ENCODE results near the gene ADAP2. TPM values are rescaled to one million over a fixed set of nuclear protein-coding genes. Genes with fewer than 3 reads are reported as not detected.

Gene ADAP2
- total RNA-seq, 4 donors from 2014 or later, result 6.3 to 14.9 (median 12.9) TPM

DNA sequence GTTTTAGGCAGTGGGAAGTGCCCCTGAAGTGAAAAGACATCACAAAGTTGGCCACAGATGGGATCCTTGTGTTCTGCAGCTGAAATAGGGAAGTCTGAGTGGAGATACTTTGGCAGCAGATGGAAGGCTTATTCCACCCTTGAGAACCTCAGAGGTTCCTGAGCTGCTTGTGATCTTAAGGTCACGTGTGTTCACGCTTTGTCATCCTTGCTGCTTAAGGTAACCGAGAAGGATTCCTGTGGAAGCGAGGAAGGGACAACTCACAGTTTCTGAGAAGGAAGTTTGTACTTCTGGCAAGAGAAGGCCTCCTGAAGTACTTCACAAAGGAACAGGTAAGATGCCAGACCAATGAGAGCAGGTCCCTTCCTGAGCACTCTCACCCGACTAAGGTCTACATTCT, 12.2 kb downstream of the ADAP2 start:
- Histone ChIP-seq H3K4me3 (replicated peaks in 1 of 3) (no peak overlapping the region), H3K27me3 (no peaks in the 10 kb centered on the region), H3K36me3 (no peaks in the 10 kb centered on the region), H3K27ac (no peak overlapping the region), H3K4me1 (no peaks in the 10 kb centered on the region), H3K9me3 (no peaks in the 10 kb centered on the region)
- 43 to 50% methylated on average over 5 of the region's 5 CpGs for WGBS, 2 donors
- no peak for DNase-seq
- intact Hi-C loops (cut with DNase I), result no loop called here
- TF ChIP-seq CTCF (IDR thresholded peaks at IDR 0.05) (no peak), POLR2A (IDR thresholded peaks at IDR 0.05) (no peak)

- intact Hi-C loops (cut with DNase I), result no loop called here
- DNase-seq, result no peak
- no peak for TF ChIP-seq POLR2A (IDR thresholded peaks at IDR 0.05)
- no peak for TF ChIP-seq CTCF (IDR thresholded peaks at IDR 0.05)
- H3K27ac ChIP-seq, result no peak overlapping the region
- H3K4me3 ChIP-seq (replicated peaks in 1 of 3), result no peak overlapping the region
- no peaks in the 10 kb centered on the region for H3K9me3 ChIP-seq
- no peaks in the 10 kb centered on the region for H3K4me1 ChIP-seq
- H3K27me3 ChIP-seq, result no peaks in the 10 kb centered on the region
- 84 to 87% methylated on average over 13 of the region's 13 CpGs for WGBS, 2 donors
- no peaks in the 10 kb centered on the region for H3K36me3 ChIP-seq
These were observed 17.4 kb downstream of the ADAP2 start for GRCh38 chr17:30939051-30939689.

- Histone ChIP-seq H3K27me3 (no peaks in the 10 kb centered on the region), H3K36me3 (no peaks in the 10 kb centered on the region), H3K9me3 (no peaks in the 10 kb centered on the region), H3K4me1 (no peaks in the 10 kb centered on the region), H3K4me3 (replicated peaks in 1 of 3) (no peak overlapping the region), H3K27ac (no peak overlapping the region)
- no peak for DNase-seq
- intact Hi-C loops (cut with DNase I), result no loop called here
- WGBS, 2 donors, result 68 to 79% methylated on average over 4 of the region's 4 CpGs
- TF ChIP-seq CTCF (IDR thresholded peaks at IDR 0.05), result no peak
- no peak for TF ChIP-seq POLR2A (IDR thresholded peaks at IDR 0.05)
These were observed 20.7 kb downstream of the ADAP2 start for GRCh38 chr17:30942308-30943079.

GRCh38 chr17:30947796-30948195, 26.1 kb downstream of the ADAP2 start:
- TF ChIP-seq POLR2A (IDR thresholded peaks at IDR 0.05), result no peak
- no peak for TF ChIP-seq CTCF (IDR thresholded peaks at IDR 0.05)
- intact Hi-C loops (cut with DNase I), result no loop called here
- no peaks in the 10 kb centered on the region for H3K27me3 ChIP-seq
- DNase-seq, result no peak
- WGBS, 2 donors, result 93 to 98% methylated on average over 5 of the region's 5 CpGs
- no peaks in the 10 kb centered on the region for H3K9me3 ChIP-seq
- H3K4me1 ChIP-seq, result no peaks in the 10 kb centered on the region
- no peak overlapping the region for H3K4me3 ChIP-seq (replicated peaks in 1 of 3)
- no peak overlapping the region for H3K27ac ChIP-seq
- no peaks in the 10 kb centered on the region for H3K36me3 ChIP-seq

- TF ChIP-seq CTCF (IDR thresholded peaks at IDR 0.05) (no peak), POLR2A (IDR thresholded peaks at IDR 0.05) (no peak)
- Histone ChIP-seq H3K36me3 (no peaks in the 10 kb centered on the region), H3K27me3 (no peaks in the 10 kb centered on the region), H3K4me1 (peaks cover 0 to 11% of the 10 kb centered on the region in 2 donors), H3K4me3 (replicated peaks in 1 of 3) (no peak overlapping the region), H3K9me3 (no peaks in the 10 kb centered on the region), H3K27ac (no peak overlapping the region)
- 88 to 93% methylated on average over 3 to 5 of the region's 5 CpGs for WGBS, 2 donors
- no peak for DNase-seq
- intact Hi-C loops (cut with DNase I), result no loop called here
These were observed 28.4 kb downstream of the ADAP2 start for GRCh38 chr17:30950189-30950588.

Measured in thyroid gland (tissue), 4 donors.